GM19395 (cell line): ENCODE results near the gene GPR183.
A peak's percentile ranks its signal among the peaks of the same experiment; 100 is the strongest.

Experiments
- ATAC-seq: cut with Tn5 transposase; IDR thresholded peaks from one replicate; pipeline ENCODE4 v1.9.1; 2021; ENCODE audit warnings: mild to moderate bottlenecking, moderate library complexity; ENCODE audit not compliant: unreplicated experiment

GPR183 gene

DNA sequence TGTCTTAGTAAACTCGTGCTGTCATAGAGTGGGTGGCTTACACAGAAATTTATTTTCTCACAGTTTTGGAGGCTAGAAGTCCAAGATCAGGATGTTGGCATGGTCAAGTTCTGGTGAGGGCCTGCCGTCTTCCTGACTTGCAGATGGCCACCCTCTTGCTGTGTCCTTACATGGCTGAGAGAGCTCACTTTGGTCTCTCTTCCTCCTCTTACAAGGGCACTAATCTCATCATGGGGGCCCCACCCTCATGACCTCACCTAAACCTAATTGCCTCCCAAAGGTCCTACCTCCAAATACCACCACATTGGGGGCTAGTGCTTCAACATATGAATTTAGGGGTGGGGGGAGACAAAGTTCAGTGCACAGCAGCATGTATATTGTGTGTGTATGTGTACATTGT, 34.7 kb downstream of the GPR183 start:
- no peak for ATAC-seq

- ATAC-seq: no peak
These were observed 36.0 kb downstream of the GPR183 start for GRCh38 chr13:99271249-99271648.

- ATAC-seq: no peak
These were observed 36.7 kb downstream of the GPR183 start for GRCh38 chr13:99270518-99270917.

GRCh38 chr13:99269627-99270241, 37.5 kb downstream of the GPR183 start:
- ATAC-seq: peak; percentile 62

GRCh38 chr13:99268822-99269221, 38.4 kb downstream of the GPR183 start:
- ATAC-seq: no peak

DNA sequence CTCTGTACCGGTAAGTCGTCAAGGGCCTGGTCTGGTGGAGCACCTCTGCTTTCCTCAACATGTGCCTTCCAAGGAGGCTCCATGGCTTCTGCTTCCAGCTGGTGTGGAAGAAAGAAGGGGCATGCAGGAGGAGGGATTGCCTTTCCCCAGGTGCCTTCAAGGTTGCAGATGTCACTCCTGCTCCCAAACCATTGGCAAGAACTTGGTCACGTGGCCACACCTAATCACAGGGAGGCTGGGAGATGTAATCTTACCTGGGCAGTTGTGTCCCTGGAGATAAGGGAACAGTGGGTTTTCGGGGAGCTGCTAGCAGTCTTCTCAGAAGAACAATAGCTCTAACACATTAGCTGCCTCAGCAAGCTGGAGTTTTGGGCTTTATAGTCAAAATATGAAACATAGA, 39.3 kb downstream of the GPR183 start:
- no peak for ATAC-seq

DNA sequence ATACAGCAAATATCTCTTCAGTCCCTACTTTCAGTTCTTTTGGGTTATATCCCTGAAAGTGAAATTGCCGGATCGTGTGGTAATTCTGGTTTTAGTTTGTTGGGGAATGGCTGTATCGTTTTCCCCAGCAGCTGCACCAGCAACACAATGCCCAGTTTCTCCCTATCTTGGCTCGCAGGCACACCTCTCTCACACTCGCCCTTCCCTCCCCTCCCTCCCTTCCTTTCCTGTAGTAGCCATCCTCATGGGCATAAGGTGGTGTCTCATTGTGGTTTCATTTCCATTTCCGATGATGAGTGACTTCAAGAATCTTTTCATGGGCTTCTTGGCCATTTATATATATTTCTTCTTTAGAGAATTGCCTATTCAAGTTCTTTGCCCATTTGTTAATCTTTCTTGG, 40.4 kb downstream of the GPR183 start:
- no peak for ATAC-seq

DNA sequence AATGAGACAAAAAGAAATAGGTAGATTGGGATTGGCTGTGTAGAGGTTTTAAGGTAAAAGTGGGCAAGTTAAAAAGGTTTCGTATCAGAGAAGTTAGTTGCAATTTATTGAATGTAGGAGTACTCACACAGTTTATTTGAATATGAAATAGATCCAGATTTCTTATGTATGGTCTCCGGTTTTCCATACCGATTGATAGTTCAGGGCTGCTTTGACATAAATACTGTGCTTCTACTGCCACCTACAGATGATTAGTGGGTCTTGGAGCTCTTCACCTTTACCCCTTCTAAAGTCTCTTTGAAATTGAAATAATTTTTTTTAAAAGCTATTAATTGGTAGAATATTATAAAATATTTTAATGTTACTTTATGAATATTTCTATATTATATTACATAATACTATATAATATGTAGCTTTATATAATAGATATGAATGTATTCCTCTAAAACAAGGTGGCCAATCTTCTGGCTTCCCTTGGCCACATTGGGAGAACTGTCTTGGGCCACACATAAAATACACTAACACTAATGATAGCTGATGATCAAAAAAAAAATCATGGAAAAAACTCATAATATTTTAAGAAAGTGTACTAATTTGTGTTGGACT, 41.3 kb downstream of the GPR183 start:
- ATAC-seq: peak; percentile 50

DNA sequence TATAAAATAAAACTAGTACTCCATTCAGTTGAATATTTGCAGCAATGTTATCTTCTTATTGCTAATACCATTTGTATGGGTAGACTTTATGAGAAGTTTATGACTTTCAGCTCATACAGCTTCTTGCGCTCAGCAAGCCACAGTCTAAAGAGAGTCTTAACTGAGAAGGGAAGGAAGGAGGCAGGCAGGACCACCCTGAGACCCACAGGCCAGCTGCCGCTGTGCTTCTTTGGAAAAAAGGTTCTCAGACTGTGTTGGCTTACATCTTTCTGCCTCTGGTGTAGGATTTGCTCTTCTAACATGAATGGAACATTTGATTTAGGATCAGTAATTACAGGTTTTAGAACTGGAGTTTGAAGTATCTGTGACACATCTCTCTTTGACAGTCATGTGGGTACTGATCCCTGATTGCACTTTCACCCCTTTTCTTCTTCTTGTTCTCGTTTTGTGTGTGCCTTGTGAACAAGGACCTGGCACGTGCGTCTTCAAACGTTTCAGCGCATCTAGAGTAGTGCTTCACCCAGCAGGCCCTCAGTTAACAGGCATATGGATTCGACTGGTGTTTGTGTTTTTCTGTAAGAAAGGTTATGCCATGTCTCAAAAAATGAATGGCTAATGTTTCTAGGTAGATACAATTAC, 41.9 kb downstream of the GPR183 start:
- no peak for ATAC-seq

GRCh38 chr13:99264051-99264450, 43.1 kb downstream of the GPR183 start:
- no peak for ATAC-seq

- ATAC-seq: no peak
These were observed 43.9 kb downstream of the GPR183 start for GRCh38 chr13:99263126-99263785.

- ATAC-seq: no peak
These were observed 46.1 kb downstream of the GPR183 start for GRCh38 chr13:99261059-99261458.

DNA sequence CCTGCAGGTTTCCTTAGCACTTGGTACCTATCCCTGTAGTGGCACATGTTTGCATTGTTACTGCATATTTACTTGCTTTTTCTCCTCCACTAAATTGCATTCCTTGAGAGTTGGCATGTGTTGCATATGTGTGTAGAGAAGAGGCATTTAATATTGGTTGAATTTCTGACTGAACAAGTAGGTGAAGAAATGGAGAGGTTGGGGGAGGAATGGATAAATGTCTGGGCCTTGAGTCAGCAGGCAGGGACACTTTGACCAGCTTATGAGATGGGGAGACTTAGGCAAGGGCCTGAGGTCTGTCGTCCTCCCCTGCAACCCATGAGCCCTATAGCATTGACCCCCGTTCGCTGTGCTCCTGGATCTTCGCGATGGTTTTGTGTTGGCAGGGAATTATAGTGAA, 47.0 kb downstream of the GPR183 start:
- ATAC-seq: no peak

GRCh38 chr13:99258946-99259345, 48.3 kb downstream of the GPR183 start:
- peak; percentile 67 for ATAC-seq

GRCh38 chr13:99258210-99258860, 48.9 kb downstream of the GPR183 start, which contains the start of gene GPR18:
Gene GPR18, minus strand, starts transcription at chr13:99258379. Its CDS starts 2,507 bp downstream, at chr13:99255872.
- peak; percentile 92 for ATAC-seq

DNA sequence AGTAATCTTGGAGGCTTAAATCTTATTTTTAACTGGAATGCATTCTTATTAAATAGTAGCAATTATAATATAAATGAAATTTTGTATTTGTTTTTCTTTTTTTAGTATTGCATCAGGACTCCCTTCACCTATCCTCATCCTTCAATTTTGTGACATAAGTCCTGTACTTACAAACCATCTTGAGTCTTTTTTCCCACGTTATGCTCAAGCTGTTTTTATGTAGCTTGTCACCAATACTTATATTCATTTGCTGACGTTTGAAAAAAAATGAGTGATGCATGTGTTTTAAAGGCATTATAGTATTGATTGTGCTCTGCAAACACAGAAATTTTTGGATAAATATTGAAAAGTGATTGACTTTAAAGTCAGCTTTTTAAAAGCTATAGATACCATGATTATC, 49.9 kb downstream of the GPR183 start:
- ATAC-seq: no peak

DNA sequence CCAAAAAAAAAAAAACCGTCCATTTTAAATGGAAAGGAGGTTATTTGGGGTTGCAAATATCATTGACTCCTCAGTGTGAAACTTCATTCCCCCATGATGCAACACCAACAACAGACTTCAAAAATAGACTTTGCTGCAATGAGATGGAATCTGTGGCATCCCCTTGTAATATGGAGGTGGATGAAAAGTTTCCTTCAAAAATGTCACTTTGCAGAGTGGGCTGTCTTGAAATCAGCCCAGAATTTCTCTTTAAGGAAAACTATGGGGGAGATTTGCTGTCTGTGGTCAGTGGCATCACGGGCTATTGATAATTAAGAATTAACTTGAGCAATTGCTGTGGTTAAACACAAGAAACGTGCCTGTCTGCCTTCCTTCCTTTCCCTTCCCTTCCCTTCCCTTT, 50.5 kb downstream of the GPR183 start:
- ATAC-seq: peak; percentile 17

DNA sequence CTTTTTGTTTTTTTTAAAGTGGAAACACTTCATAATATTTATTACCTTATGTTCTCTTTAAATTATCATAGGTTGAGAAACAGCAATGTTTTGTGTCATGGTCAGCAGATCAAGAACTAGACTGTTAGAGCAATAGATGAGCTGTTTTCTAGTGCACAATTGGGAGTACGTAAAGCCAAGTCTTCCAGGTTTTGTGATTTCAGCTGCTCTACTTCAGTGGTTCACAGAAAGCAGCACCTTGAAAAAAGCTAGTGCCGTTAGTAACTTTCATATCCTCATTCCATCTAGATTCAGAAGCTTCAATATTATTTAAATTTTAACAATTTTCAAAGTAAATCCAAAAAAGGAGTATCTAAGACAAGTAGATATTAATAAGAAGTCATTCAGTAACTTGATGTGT, 50.9 kb downstream of the GPR183 start:
- ATAC-seq: peak; percentile 40

DNA sequence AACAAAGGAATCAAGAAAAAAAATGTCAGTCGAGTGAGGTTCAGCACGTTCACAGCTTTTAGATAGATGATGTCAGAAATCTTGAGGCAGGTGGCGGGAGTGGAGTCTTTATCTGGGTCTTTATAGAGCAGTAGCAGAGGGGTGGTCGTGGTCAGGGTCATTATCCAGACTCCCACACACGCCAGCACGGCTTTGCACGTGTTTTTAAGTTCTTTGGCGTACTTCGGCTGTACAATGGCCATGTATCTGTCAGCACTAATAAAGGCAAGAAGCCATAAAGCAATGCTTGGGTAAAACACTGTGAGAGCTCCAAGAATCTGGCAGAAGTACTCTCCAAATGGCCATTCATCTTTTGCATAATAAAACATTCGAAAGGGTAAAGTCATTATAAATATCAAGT, 51.9 kb downstream of the GPR183 start:
- no peak for ATAC-seq

- ATAC-seq: no peak
These were observed 52.4 kb downstream of the GPR183 start for GRCh38 chr13:99254830-99255229.

DNA sequence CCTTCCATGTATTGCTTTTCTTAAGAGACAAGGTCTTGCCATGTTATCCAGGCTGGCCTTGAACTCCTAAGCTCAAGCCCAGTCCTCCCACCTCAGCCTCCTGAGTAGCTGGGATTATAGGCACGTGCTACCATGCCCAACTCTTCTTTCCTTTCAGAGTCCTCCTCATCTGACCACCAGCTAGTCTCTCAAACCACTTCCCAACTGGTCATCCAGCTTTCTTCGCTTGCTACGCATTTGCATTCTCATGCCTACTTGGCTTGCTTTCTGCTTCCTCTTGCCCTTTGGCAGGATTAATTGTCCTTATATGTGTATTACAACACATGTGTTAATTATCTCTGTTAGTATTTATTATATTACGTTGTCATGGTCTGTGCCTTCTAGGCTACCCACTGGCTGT, 55.3 kb downstream of the GPR183 start:
- no peak for ATAC-seq
